Adrenal gland (tissue), 12 donors: Measurements from ENCODE around the gene ZNF613. TPM values are rescaled to one million over a fixed set of nuclear protein-coding genes. Genes with fewer than 3 reads are reported as not detected.
A peak's percentile ranks its signal among the peaks of the same experiment; 100 is the strongest.

Source experiments
- DNase-seq, 7 donors: peaks; one replicate each; pipeline ENCODE4 v3.0.0-alpha.2; 2019 to 2020
- H3K27ac ChIP-seq, 5 donors: fragments of 200-600 bp; sonication (generic) in 4 of 5; 1 replicate in 3 of 5; 2 replicates in 2 of 5; pipeline versions ENCODE4 v1.5.1 to v1.8.0; 2016 to 2020; ENCODE audit warnings: mild to moderate bottlenecking in 1 of 5
- H3K27me3 ChIP-seq: fragments of 200-600 bp; 2 replicates; pipeline ENCODE4 v1.8.0; 2021
- H3K36me3 ChIP-seq, 2 donors: fragments of 200-600 bp; replicated peaks in 1 of 2; 1 replicate in 1 of 2; 2 replicates in 1 of 2; pipeline versions ENCODE4 v1.5.1 to v1.8.0; 2018 to 2022
- H3K4me1 ChIP-seq, 2 donors: fragments of 200-600 bp; replicated peaks in 1 of 2; 1 replicate in 1 of 2; 2 replicates in 1 of 2; pipeline versions ENCODE4 v1.5.1 to v1.8.0; 2018 to 2021
- H3K4me3 ChIP-seq, 4 donors: fragments of 200-600 bp; sonication (generic) in 3 of 4; one replicate each; pipeline ENCODE4 v1.5.1; 2016 to 2018
- H3K9me3 ChIP-seq, 3 donors: fragments of 200-600 bp; sonication (generic) in 1 of 3; replicated peaks in 1 of 3; 1 replicate in 2 of 3; 2 replicates in 1 of 3; pipeline versions ENCODE4 v1.5.1 to v1.8.0; 2016 to 2021
- CTCF ChIP-seq, 6 experiments: fragments of 450-650 bp in 4 of 6; fragments of 200-600 bp in 2 of 6; sonication (generic) in 1 of 6; IDR thresholded peaks; 1 replicate in 5 of 6; 2 replicates in 1 of 6; pipeline versions ENCODE4 v1.5.1 to v1.8.0; 2016 to 2021; ENCODE audit warnings: antibody characterized with exemption in 6 of 6, mild to moderate bottlenecking in 2 of 6, moderate library complexity in 1 of 6
- POLR2A ChIP-seq, 2 donors: fragments of 450-650 bp; IDR thresholded peaks; one replicate each; pipeline ENCODE4 v1.6.1; 2017; ENCODE audit warnings: antibody characterized with exemption in 2 of 2, mild to moderate bottlenecking in 2 of 2, moderate library complexity in 1 of 2
- WGBS, 4 donors: extraction: QIAGEN DNeasy Blood & Tissue Kit in 2 of 4; methylation state at CpG; one replicate each; pipeline versions ENCODE4 v1.1.5 to v1.1.7; 2013 to 2017; 5-methylcytosine and 5-hydroxymethylcytosine counted together
- intact Hi-C, 2 donors: fragments of 100-400 bp; cut with DNase I; formaldehyde crosslinking; loops; one replicate each; pipeline versions ENCODE4 v1.14.1 to v1.15.0; 2022 to 2023
- polyA plus RNA-seq, 3 donors: library from polyadenylated mRNA; stranded (reverse); fragments of 200-250 nt in 2 of 3; fragments of 350-450 nt in 1 of 3; fragmentation: Illumina TruSeq in 1 of 3; extraction: RNeasy Lipid Tissue Mini Kit (QIAGEN cat#74804) in 1 of 3; gene quantifications; one replicate each; pipeline ENCODE4 v1.2.3, GENCODE V29; 2013 to 2014
- total RNA-seq, 9 donors: library from RNA; depleted of rRNA in 4 of 9; stranded (reverse); fragments of >200 nt in 4 of 9; fragments of 120-200 nt in 1 of 9; fragmentation: NEBNext Ultra II Directional in 1 of 9; extraction: Animal tissue kit (Norgen Biotek cat#: 25700) in 1 of 9; gene quantifications; one replicate each; pipeline versions ENCODE4 v1.1.0 to v1.2.4, GENCODE V29; 2013 to 2023
- donor health status: healthy with polysubstance abuse.
- donor health status: Bipolar disorder and iron deficiency.
- donor health status: DM: yes; HTN: yes; CAD: no.
- donor health status: DM: no; HTN: no; CAD: no.
- donor health status: DM: no; HTN: no; CAD: no.
- donor health status: DM: yes; HTN: yes; CAD: no.

ZNF613 gene
- total and polyA plus RNA-seq, 12 donors: 3.6 to 14.1 (median 5.4) TPM

- peak; percentile 83 to 90 (median 88) for DNase-seq
- H3K27ac ChIP-seq: peak within 1 kb of the TSS in 3 of 5 donors; percentile 4 to 67 (median 53)
- TF ChIP-seq POLR2A (IDR thresholded peaks at IDR 0.05): peak in 1 of 2 donors; percentile 47
- TF ChIP-seq CTCF (IDR thresholded peaks at IDR 0.05): no peak
- intact Hi-C loops: no loop called here
- H3K4me1 ChIP-seq: peaks cover 0 to 9% of the 10 kb centered on the region in 2 donors
- WGBS, 4 donors: 4 to 10% (median 8%) methylated on average over 20 to 56 of the region's 56 CpGs
- peaks cover 0 to 70% (median 33%) of the 10 kb centered on the region in 3 donors for H3K9me3 ChIP-seq
- no peaks in the 10 kb centered on the region for H3K27me3 ChIP-seq
- H3K4me3 ChIP-seq: peak within 1 kb of the TSS in 2 of 4 donors; percentile 15 to 61
- H3K36me3 ChIP-seq: peaks cover 0 to 18% of the 10 kb centered on the region in 2 donors
Measured at GRCh38 chr19:51887522-51888498, 39.5 kb upstream of the ZNF613 start, which contains the start of gene ZNF577. Gene ZNF577 (minus strand): TSS chr19:51887951. CDS start chr19:51880382, 7,569 bp downstream.

- peak overlapping the region in 1 of 4 donors; percentile 19 for H3K4me3 ChIP-seq
- H3K27ac ChIP-seq: no peak overlapping the region
- no peak for DNase-seq
- H3K27me3 ChIP-seq: no peaks in the 10 kb centered on the region
- intact Hi-C loops: no loop called here
- peaks cover 0 to 78% (median 34%) of the 10 kb centered on the region in 3 donors for H3K9me3 ChIP-seq
- TF ChIP-seq CTCF (IDR thresholded peaks at IDR 0.05) (no peak), POLR2A (IDR thresholded peaks at IDR 0.05) (no peak)
- H3K4me1 ChIP-seq: peaks cover 0 to 9% of the 10 kb centered on the region in 2 donors
- H3K36me3 ChIP-seq: peaks cover 0 to 36% of the 10 kb centered on the region in 2 donors
Measured at GRCh38 chr19:51889934-51890333, 37.3 kb upstream of the ZNF613 start.

GRCh38 chr19:51891193-51891747 is 36.0 kb upstream of the ZNF613 start:
- Histone ChIP-seq H3K4me3 (peak overlapping the region in 1 of 4 donors; percentile 19), H3K36me3 (peaks cover 0 to 49% of the 10 kb centered on the region in 2 donors), H3K4me1 (peaks cover 0 to 9% of the 10 kb centered on the region in 2 donors), H3K27me3 (no peaks in the 10 kb centered on the region), H3K9me3 (peaks cover 0 to 65% (median 28%) of the 10 kb centered on the region in 3 donors), H3K27ac (no peak overlapping the region)
- WGBS, 4 donors: 96 to 99% (median 99%) methylated on average over 10 of the region's 10 CpGs
- TF ChIP-seq POLR2A (IDR thresholded peaks at IDR 0.05) (no peak), CTCF (IDR thresholded peaks at IDR 0.05) (no peak)
- intact Hi-C loops: no loop called here
- no peak for DNase-seq

GRCh38 chr19:51901860-51902259 is 25.4 kb upstream of the ZNF613 start:
- DNase-seq: no peak
- intact Hi-C loops: no loop called here
- no peak overlapping the region for H3K4me3 ChIP-seq
- no peaks in the 10 kb centered on the region for H3K27me3 ChIP-seq
- H3K27ac ChIP-seq: no peak overlapping the region
- H3K36me3 ChIP-seq: peaks cover 0 to 17% of the 10 kb centered on the region in 2 donors
- peaks cover 9 to 10% of the 10 kb centered on the region in 2 donors for H3K4me1 ChIP-seq
- 92 to 95% (median 93%) methylated on average over 4 of the region's 4 CpGs for WGBS, 4 donors
- H3K9me3 ChIP-seq: peaks cover 0 to 9% (median 0%) of the 10 kb centered on the region in 3 donors
- TF ChIP-seq POLR2A (IDR thresholded peaks at IDR 0.05) (no peak), CTCF (IDR thresholded peaks at IDR 0.05) (no peak)
